Prostate gland (tissue), 2 donors: Measurements from ENCODE around the gene PCDHA7.

Experiments
- CTCF ChIP-seq, 4 experiments: fragments of 200-600 bp in 2 of 4; fragments of 450-650 bp in 2 of 4; sonication (generic) in 2 of 4; IDR thresholded peaks; 1 replicate in 3 of 4; 2 replicates in 1 of 4; pipeline ENCODE4 v1.5.1; 2016 to 2019; ENCODE audit warnings: antibody characterized with exemption in 4 of 4, mild to moderate bottlenecking in 2 of 4, moderate library complexity in 2 of 4
- POLR2A ChIP-seq: fragments of 450-650 bp; IDR thresholded peaks from one replicate; pipeline ENCODE4 v1.6.1; 2016; ENCODE audit warnings: antibody characterized with exemption, mild to moderate bottlenecking

- no peak for TF ChIP-seq POLR2A
- no peak for TF ChIP-seq CTCF (IDR thresholded peaks at IDR 0.05)
These were observed 35.5 kb downstream of the PCDHA7 start for GRCh38 chr5:140869555-140869886.
